K562 (cell line): ENCODE data around the gene ZNF74. TPM values are rescaled to one million over a fixed set of nuclear protein-coding genes. Genes with fewer than 3 reads are reported as not detected.
A peak's percentile ranks its signal among the peaks of the same experiment; 100 is the strongest.

ENCODE experiments used
- CBFB ChIP-seq: sonication (generic); formaldehyde crosslinking; IDR thresholded peaks from 2 replicates; pipeline ENCODE4 v1.4.0; 2020; ENCODE audit warnings: mild to moderate bottlenecking, missing genetic modification reagents
- CBX8 ChIP-seq: fragments of 200-600 bp; sonication (generic); IDR thresholded peaks from 2 replicates; pipeline ENCODE4 v1.6.1; 2012; ENCODE audit warnings: borderline replicate concordance, mixed run types, low read depth, mild to moderate bottlenecking, moderate library complexity, mixed read lengths, low read length, control low read depth, inconsistent platforms; ENCODE audit not compliant: poor library complexity, severe bottlenecking; ENCODE audit errors: extremely low read depth
- ETS2 ChIP-seq: IDR thresholded peaks from 2 replicates; pipeline ENCODE4 v1.6.1; 2016; ENCODE audit warnings: borderline replicate concordance, missing genetic modification characterization, mild to moderate bottlenecking, moderate library complexity, missing compliant biosample characterization; ENCODE audit not compliant: poor library complexity, severe bottlenecking
- FIP1L1 ChIP-seq: fragments of 200-400 bp; formaldehyde crosslinking; IDR thresholded peaks from 2 replicates; pipeline ENCODE4 v1.6.1; 2018; ENCODE audit warnings: mild to moderate bottlenecking, low read depth, low read length; ENCODE audit not compliant: poor library complexity, severe bottlenecking
- HOXB6 ChIP-seq: fragments of 250-450 bp; sonication (Bioruptor Pico); IDR thresholded peaks from 2 replicates; pipeline ENCODE4 v1.5.1; 2022; ENCODE audit warnings: mild to moderate bottlenecking, borderline replicate concordance
- MEF2A ChIP-seq: IDR thresholded peaks from 2 replicates; pipeline ENCODE4 v1.6.1; 2011; ENCODE audit warnings: low read depth, mild to moderate bottlenecking, low read length, moderate library complexity; ENCODE audit not compliant: control insufficient read depth
- NRF1 ChIP-seq, 2 experiments: fragments of 450-650 bp; IDR thresholded peaks in 1 of 2; conservative IDR thresholded peaks in 1 of 2; 2 replicates each; pipeline ENCODE4 v1.6.1; 2014; ENCODE audit warnings: mild to moderate bottlenecking in 2 of 2
- RBFOX2 ChIP-seq: fragments of 200-400 bp; formaldehyde crosslinking; IDR thresholded peaks from 2 replicates; pipeline ENCODE4 v1.6.1; 2017; ENCODE audit warnings: low read depth, mild to moderate bottlenecking, low read length, moderate library complexity
- TAF15 ChIP-seq: fragments of 200-400 bp; formaldehyde crosslinking; IDR thresholded peaks from 2 replicates; pipeline ENCODE4 v1.6.1; 2017; ENCODE audit warnings: mild to moderate bottlenecking, low read depth, low read length, moderate library complexity
- ZBED1 ChIP-seq: IDR thresholded peaks from 2 replicates; pipeline ENCODE4 v1.6.1; 2014
- ZKSCAN3 ChIP-seq: fragments of 250-450 bp; sonication (Bioruptor Pico); IDR thresholded peaks from 2 replicates; pipeline ENCODE4 v1.4.0; 2020
- ZNF184 ChIP-seq: sonication (generic); formaldehyde crosslinking; IDR thresholded peaks from 2 replicates; pipeline ENCODE4 v1.5.0; 2020; ENCODE audit warnings: missing genetic modification reagents
- ZNF511 ChIP-seq: sonication (generic); formaldehyde crosslinking; IDR thresholded peaks from 2 replicates; pipeline ENCODE4 v1.8.0; 2022; ENCODE audit warnings: mild to moderate bottlenecking, missing genetic modification reagents
- polyA plus RNA-seq, 8 experiments: library from polyadenylated mRNA; depleted of rRNA in 4 of 8; stranded (reverse) in 5 of 8; unstranded in 3 of 8; fragments of >200 nt; fragmentation: Nextera tagmentation in 2 of 8; fragmentation: Illumina TruSeq in 1 of 8; extraction: Ambion mirVana in 2 of 8; extraction: Trizol in 1 of 8; gene quantifications; 2 replicates each; pipeline versions ENCODE4 v1.2.1 to v1.2.3, GENCODE V29; 2011 to 2014; ENCODE audit warnings: inconsistent platforms in 1 of 8, missing spikeins in 1 of 8
- total RNA-seq, 7 experiments: library from RNA; depleted of rRNA in 6 of 7; stranded (reverse); fragments of >200 nt in 6 of 7; fragmentation: Illumina TruSeq in 2 of 7; extraction: Trizol in 2 of 7; gene quantifications; 2 replicates each; pipeline versions ENCODE4 v1.2.1 to v1.2.3, GENCODE V29; 2011 to 2021; ENCODE audit warnings: low replicate concordance in 1 of 7
- TF ChIP-seq, protein P1 (sequence below): fragments of 250-450 bp; sonication (Bioruptor Pico); IDR thresholded peaks from 2 replicates; pipeline ENCODE4 v1.6.1; 2021; ENCODE audit warnings: mild to moderate bottlenecking
- TF ChIP-seq, protein P2 (sequence below), 2 experiments: fragments of 200-800 bp in 1 of 2; sonication (Bioruptor generic) in 1 of 2; sonication (generic) in 1 of 2; formaldehyde crosslinking in 1 of 2; IDR thresholded peaks in 1 of 2; conservative IDR thresholded peaks in 1 of 2; 2 replicates each; pipeline versions ENCODE4 v1.5.0 to v1.6.1; 2016 to 2020; ENCODE audit warnings: missing compliant biosample characterization in 1 of 2, missing genetic modification characterization in 1 of 2, missing genetic modification reagents in 1 of 2
- TF ChIP-seq, protein P3 (sequence below): sonication (generic); formaldehyde crosslinking; IDR thresholded peaks from 2 replicates; pipeline ENCODE4 v1.8.0; 2023; ENCODE audit warnings: mild to moderate bottlenecking, missing genetic modification reagents
- TF ChIP-seq, protein P4 (sequence below): sonication (generic); formaldehyde crosslinking; IDR thresholded peaks from 2 replicates; pipeline ENCODE4 v1.8.1; 2022; ENCODE audit warnings: missing genetic modification reagents

Gene ZNF74
- total and polyA plus RNA-seq, 9 of the 15 experiments (the other 6 are each of a cell fraction or from before 2014, with no cell fraction given): 2.4 to 53.5 (median 31.5) TPM

GRCh38 chr22:20405291-20405930, 11.5 kb downstream of the ZNF74 start (continued):
- TF ChIP-seq HOXB6 (no peak), ZBED1 (0 out of 2 replicates have a peak, but pooled peaks have one; percentile 39), ZNF511 (CRISPR knock-in tag) (peak; percentile 51; the same call in 1 of the 2 replicates), ZKSCAN3 (CRISPR knock-in tag) (no peak), FIP1L1 (peak; percentile 26), CBFB (CRISPR knock-in tag) (no peak), MEF2A (no peak), TAF15 (0 out of 2 replicates have a peak, but pooled peaks have one; percentile 56), CBX8 (no peak), ZNF184 (CRISPR knock-in tag) (0 out of 2 replicates have a peak, but pooled peaks have one; percentile 63), NRF1 (conservative IDR thresholded peaks at IDR 0.05 in 1 of 2, IDR thresholded peaks at IDR 0.05 in 1 of 2) (no peak), RBFOX2 (no peak; the same call in none of the 2 replicates), ETS2 (tag) (no peak)
- TF ChIP-seq, protein P1, sequence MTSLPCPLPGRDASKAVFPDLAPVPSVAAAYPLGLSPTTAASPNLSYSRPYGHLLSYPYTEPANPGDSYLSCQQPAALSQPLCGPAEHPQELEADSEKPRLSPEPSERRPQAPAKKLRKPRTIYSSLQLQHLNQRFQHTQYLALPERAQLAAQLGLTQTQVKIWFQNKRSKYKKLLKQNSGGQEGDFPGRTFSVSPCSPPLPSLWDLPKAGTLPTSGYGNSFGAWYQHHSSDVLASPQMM (CRISPR knock-in tag): no peak
- TF ChIP-seq, protein P2, sequence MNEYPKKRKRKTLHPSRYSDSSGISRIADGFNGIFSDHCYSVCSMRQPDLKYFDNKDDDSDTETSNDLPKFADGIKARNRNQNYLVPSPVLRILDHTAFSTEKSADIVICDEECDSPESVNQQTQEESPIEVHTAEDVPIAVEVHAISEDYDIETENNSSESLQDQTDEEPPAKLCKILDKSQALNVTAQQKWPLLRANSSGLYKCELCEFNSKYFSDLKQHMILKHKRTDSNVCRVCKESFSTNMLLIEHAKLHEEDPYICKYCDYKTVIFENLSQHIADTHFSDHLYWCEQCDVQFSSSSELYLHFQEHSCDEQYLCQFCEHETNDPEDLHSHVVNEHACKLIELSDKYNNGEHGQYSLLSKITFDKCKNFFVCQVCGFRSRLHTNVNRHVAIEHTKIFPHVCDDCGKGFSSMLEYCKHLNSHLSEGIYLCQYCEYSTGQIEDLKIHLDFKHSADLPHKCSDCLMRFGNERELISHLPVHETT (CRISPR knock-in tag; conservative IDR thresholded peaks at IDR 0.05 in 1 of 2, IDR thresholded peaks at IDR 0.05 in 1 of 2): peak in 1 of 2 experiments; percentile 7; a peak in 1 of 4 replicates
- TF ChIP-seq, protein P3, sequence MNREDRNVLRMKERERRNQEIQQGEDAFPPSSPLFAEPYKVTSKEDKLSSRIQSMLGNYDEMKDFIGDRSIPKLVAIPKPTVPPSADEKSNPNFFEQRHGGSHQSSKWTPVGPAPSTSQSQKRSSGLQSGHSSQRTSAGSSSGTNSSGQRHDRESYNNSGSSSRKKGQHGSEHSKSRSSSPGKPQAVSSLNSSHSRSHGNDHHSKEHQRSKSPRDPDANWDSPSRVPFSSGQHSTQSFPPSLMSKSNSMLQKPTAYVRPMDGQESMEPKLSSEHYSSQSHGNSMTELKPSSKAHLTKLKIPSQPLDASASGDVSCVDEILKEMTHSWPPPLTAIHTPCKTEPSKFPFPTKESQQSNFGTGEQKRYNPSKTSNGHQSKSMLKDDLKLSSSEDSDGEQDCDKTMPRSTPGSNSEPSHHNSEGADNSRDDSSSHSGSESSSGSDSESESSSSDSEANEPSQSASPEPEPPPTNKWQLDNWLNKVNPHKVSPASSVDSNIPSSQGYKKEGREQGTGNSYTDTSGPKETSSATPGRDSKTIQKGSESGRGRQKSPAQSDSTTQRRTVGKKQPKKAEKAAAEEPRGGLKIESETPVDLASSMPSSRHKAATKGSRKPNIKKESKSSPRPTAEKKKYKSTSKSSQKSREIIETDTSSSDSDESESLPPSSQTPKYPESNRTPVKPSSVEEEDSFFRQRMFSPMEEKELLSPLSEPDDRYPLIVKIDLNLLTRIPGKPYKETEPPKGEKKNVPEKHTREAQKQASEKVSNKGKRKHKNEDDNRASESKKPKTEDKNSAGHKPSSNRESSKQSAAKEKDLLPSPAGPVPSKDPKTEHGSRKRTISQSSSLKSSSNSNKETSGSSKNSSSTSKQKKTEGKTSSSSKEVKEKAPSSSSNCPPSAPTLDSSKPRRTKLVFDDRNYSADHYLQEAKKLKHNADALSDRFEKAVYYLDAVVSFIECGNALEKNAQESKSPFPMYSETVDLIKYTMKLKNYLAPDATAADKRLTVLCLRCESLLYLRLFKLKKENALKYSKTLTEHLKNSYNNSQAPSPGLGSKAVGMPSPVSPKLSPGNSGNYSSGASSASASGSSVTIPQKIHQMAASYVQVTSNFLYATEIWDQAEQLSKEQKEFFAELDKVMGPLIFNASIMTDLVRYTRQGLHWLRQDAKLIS (CRISPR knock-in tag): peak; percentile 70; the same call in 1 of the 2 replicates
- TF ChIP-seq, protein P4, sequence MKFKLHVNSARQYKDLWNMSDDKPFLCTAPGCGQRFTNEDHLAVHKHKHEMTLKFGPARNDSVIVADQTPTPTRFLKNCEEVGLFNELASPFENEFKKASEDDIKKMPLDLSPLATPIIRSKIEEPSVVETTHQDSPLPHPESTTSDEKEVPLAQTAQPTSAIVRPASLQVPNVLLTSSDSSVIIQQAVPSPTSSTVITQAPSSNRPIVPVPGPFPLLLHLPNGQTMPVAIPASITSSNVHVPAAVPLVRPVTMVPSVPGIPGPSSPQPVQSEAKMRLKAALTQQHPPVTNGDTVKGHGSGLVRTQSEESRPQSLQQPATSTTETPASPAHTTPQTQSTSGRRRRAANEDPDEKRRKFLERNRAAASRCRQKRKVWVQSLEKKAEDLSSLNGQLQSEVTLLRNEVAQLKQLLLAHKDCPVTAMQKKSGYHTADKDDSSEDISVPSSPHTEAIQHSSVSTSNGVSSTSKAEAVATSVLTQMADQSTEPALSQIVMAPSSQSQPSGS: 0 out of 2 replicates have a peak, but pooled peaks have one; percentile 33
- TF ChIP-seq, all 486 proteins: peak for 10
